Thymus (tissue), 11 donors: ENCODE results near the gene YBX2. TPM values are rescaled to one million over a fixed set of nuclear protein-coding genes. Genes with fewer than 3 reads are reported as not detected.

Experiments used
- DNase-seq, 9 donors: peaks; one replicate each; pipeline ENCODE4 v3.0.0-alpha.2; 2013; ENCODE audit warnings: low spot score in 9 of 9, low read depth in 6 of 9, missing footprints in 1 of 9
- H3K27ac ChIP-seq, 2 donors: one replicate each; pipeline ENCODE4 v1.5.1; 2013; ENCODE audit warnings: control low read depth in 1 of 2, low read depth in 1 of 2, low read length in 1 of 2, mild to moderate bottlenecking in 1 of 2, moderate library complexity in 1 of 2
- H3K27me3 ChIP-seq, 2 donors: one replicate each; pipeline ENCODE4 v1.5.1; 2013; ENCODE audit warnings: low read length in 1 of 2; ENCODE audit not compliant: control insufficient read depth in 2 of 2, insufficient read depth in 1 of 2
- H3K36me3 ChIP-seq, 2 donors: one replicate each; pipeline ENCODE4 v1.5.1; 2013; ENCODE audit warnings: low read length in 1 of 2, mild to moderate bottlenecking in 1 of 2, moderate library complexity in 1 of 2; ENCODE audit not compliant: control insufficient read depth in 2 of 2, insufficient read depth in 2 of 2
- H3K4me1 ChIP-seq, 2 donors: one replicate each; pipeline ENCODE4 v1.5.1; 2013; ENCODE audit warnings: low read length in 2 of 2; ENCODE audit not compliant: control insufficient read depth in 2 of 2, insufficient read depth in 2 of 2
- H3K4me3 ChIP-seq, 2 donors: one replicate each; pipeline ENCODE4 v1.5.1; 2013; ENCODE audit warnings: low read length in 2 of 2, control low read depth in 1 of 2, mild to moderate bottlenecking in 1 of 2
- H3K9me3 ChIP-seq, 2 donors: one replicate each; pipeline ENCODE4 v1.5.1; 2013; ENCODE audit warnings: low read length in 1 of 2, mild to moderate bottlenecking in 1 of 2; ENCODE audit not compliant: control insufficient read depth in 2 of 2, insufficient read depth in 1 of 2
- WGBS: extraction: QIAGEN DNeasy Blood & Tissue Kit; methylation state at CpG from one replicate; pipeline ENCODE4 v1.1.7; 2013; 5-methylcytosine and 5-hydroxymethylcytosine counted together
- polyA plus RNA-seq: library from polyadenylated mRNA; stranded (reverse); fragments of 200-250 nt; gene quantifications from one replicate; pipeline ENCODE4 v1.2.3, GENCODE V29; 2013
- total RNA-seq: library from RNA; stranded (reverse); fragments of 120-200 nt; gene quantifications from one replicate; pipeline ENCODE4 v1.2.4, GENCODE V29; 2013
- donor health status: healthy.

Gene YBX2
- total and polyA plus RNA-seq, 2 donors, result 0.48 to 0.66 TPM

DNA sequence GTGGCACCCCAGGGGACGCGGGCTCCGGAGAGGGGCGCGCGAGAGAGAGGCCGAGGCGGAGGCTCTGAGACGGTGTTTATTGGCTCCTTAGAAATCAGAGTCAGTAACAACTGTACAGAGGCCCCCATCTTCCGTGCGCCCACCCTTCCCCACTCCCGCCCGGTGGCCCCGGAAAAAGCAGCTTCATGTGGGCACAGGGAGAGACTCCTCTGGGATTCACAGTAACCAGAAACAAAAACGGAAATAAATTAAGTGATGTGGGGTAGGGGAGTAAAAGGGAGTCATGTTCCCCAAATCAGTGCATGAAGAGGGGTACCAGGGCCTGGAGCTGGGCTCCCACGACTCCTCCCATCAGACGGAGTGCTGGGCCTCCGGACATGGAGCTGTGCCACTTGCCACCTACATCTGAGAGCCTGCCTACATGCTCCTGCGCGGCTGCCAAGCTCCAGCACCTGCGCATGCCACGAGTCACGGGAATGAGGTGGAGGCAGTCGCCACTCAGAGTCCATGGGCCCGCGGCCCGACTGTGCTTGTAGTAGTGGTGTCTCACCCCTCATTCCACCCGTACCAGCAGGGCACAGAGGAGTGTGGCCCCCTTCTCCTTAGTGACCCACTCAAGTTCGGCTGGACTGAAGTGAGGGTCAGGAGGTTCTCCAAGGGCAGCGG lies 21.3 kb upstream of the YBX2 start:
- H3K36me3 ChIP-seq, result peaks cover 50 to 69% of the 10 kb centered on the region in 2 donors
- H3K27me3 ChIP-seq, result no peaks in the 10 kb centered on the region
- no peak for DNase-seq
- H3K4me1 ChIP-seq, result peaks cover 11 to 18% of the 10 kb centered on the region in 2 donors
- 47% methylated on average over 30 of the region's 30 CpGs for WGBS
- no peaks in the 10 kb centered on the region for H3K9me3 ChIP-seq
- H3K27ac ChIP-seq, result peak overlapping the region; percentile 84 to 98
- H3K4me3 ChIP-seq, result peak overlapping the region; percentile 62 to 82

DNA sequence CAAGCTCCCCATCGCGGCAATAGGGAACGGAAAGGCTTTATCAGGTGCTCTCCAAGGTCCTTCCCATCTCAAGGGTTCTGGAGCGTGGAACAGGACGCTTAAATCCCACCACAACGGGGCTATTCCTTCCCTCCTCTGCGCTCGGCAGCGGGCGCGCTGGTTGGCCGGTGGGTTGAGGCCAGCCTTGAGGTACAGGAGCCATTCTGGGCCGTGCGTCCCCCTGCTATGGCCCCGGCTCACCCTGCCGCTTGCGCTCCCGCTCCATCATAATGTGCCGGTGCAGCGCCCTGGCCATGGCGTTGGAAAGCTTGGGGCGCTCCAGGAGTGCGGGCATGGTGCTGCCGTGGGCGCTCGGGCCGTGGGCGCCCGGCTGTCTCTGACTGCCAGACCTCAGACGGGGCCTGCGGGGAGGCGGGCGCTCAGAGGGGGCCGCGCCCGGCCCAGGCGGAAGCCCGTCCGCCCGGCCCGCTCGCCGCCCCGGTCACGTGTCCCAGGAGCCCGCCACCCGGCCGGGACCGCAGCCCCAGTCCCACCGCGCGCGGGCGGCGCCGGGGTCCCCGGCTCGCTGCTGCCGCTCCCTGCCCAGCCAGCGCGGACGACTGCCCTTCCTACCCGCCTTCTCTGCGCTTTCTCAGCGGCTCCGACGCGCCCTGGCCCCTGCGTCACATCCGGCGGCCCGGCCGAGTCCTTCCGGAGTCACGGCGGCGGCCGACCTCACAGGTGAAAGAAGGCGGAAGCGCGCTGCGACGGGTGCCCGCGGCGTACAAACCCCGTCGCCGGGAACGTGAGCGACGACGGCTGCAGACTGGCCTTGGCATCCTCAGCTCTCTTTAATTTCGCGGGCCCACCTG lies 20.5 kb upstream of the YBX2 start, which contains the start of gene GPS2:
Gene GPS2, minus strand, starts transcription at position 642 of the 851 bp plus-strand sequence. Its CDS starts 308 bp downstream, at position 334.
- Histone ChIP-seq H3K27me3 (no peaks in the 10 kb centered on the region), H3K4me1 (peaks cover 14 to 25% of the 10 kb centered on the region in 2 donors), H3K4me3 (peak within 1 kb of the TSS; percentile 62 to 82), H3K9me3 (no peaks in the 10 kb centered on the region), H3K36me3 (peaks cover 48 to 71% of the 10 kb centered on the region in 2 donors), H3K27ac (peak within 1 kb of the TSS; percentile 84 to 98)
- DNase-seq, result peak in 6 of 9 donors; percentile 78 to 94 (median 88)
- under 1% methylated on average over 95 of the region's 95 CpGs for WGBS

DNA sequence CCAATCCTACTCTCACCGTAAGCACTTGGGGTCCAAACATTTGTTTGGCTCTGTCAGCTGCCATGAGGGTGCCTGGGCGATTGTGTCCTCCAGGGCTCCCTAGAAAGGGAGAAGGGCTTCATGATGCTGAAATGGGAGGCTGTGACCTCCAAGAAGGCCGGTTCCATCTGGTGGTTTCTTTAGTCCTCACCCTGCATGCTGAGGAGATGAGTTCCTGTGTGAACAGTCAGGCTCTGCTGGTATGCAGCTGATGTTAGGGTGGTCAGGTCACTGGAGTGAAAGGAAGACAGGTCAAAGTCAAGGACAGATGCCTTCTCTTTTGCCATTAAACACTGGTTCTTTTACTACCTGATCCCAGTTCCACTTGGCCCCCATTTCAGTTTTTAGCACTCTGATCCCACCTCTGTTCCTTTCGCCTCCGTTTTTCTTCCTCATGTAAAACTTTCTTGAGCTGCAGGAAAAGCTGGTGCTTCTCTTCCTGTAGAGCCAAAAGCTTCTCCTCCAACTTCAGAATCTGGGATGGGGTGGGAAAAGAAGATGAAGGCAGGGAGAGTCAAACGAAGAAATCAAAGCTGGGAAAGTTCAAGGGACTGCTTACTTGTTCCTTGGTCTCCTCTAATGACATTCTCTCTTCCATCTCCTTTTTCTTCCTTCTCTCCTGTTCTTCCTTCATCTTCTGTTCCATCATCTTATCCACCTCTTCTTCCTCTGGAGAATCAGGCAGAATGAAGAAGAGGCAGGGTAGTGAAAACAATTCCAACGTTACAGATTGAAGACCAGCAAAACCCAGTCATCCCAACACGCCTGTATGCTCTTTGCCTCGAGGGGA lies 19.7 kb upstream of the YBX2 start:
- no peaks in the 10 kb centered on the region for H3K9me3 ChIP-seq
- peaks cover 22 to 33% of the 10 kb centered on the region in 2 donors for H3K4me1 ChIP-seq
- no peak for DNase-seq
- WGBS, result 61% methylated on average over 9 of the region's 9 CpGs
- peaks cover 52 to 77% of the 10 kb centered on the region in 2 donors for H3K36me3 ChIP-seq
- peak overlapping the region in 1 of 2 donors; percentile 98 for H3K27ac ChIP-seq
- no peaks in the 10 kb centered on the region for H3K27me3 ChIP-seq
- H3K4me3 ChIP-seq, result peak overlapping the region; percentile 53 to 82

DNA sequence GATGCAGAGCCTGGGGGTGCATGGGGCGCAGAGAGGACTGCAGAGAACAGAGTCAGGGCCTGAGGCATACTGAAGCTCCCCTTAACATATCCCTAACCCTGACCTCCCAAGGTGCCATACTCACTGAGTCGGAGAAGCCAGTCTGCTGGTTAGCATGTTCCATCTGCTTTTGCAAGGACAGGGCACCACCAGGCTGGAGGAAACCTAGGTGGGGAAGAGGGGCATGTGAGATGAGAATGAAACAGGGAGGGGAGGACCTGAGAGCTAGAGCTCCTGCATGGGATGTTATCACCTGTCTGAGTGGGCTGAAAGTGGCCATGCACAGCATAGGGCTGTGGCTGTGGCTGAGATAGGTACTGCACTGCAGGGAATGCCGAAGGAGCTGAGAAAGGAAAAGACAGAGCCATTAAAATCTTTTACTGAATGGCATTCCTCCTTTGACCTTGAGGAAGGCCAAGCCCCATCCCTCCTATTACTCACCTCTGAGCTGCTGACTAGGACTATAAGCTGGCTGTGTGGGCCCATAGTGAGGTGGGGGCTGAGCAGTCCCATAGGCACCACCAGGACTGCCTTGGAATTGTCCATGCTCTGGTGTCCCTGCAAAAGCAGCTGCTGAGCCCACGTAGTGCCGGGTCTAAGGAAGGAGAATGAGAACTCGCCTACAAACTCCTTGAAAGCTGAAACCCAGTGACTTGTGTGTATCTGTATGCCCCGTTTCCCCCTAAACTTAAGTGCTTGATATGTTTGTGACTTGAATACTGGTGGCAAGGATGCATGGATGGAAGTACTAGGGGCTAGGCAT lies 18.9 kb upstream of the YBX2 start:
- peaks cover 26 to 38% of the 10 kb centered on the region in 2 donors for H3K4me1 ChIP-seq
- no peak overlapping the region for H3K4me3 ChIP-seq
- no peaks in the 10 kb centered on the region for H3K9me3 ChIP-seq
- H3K27ac ChIP-seq, result no peak overlapping the region
- peaks cover 44 to 69% of the 10 kb centered on the region in 2 donors for H3K36me3 ChIP-seq
- no peaks in the 10 kb centered on the region for H3K27me3 ChIP-seq
- DNase-seq, result no peak
- WGBS, result 97% methylated on average over 7 of the region's 7 CpGs

DNA sequence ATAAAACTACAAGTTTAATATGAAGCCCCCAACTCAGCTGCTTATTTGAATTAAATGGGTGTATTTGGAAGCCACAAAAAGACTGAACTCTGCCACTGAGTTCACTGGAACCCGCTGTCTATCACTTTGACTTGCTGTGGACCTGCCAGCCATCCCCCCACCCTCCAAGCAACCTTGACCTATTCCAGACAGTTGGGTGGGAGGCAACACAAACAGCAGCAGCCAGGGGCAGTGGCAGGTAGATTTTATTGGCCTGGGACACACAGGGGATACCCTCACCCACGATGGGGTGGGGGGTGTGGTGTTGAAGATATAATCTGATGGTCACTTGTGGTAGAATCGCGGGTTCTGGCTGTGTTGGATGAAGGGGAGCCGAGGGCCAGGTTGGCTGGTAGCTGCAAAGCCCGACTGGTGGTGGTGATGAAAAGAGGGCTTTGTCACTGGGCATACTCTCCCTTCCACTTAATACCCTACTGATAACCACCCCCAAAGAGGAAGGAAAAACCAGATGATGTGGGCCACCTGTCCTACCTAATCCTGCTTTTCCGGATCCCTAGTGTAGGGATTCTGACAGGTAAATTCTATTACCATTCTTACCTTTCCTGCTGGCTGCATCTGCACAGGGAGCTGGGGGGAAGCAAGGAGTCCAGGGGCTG lies 18.1 kb upstream of the YBX2 start:
- Histone ChIP-seq H3K4me1 (peaks cover 26 to 38% of the 10 kb centered on the region in 2 donors), H3K4me3 (no peak overlapping the region), H3K9me3 (no peaks in the 10 kb centered on the region), H3K27me3 (no peaks in the 10 kb centered on the region), H3K27ac (no peak overlapping the region), H3K36me3 (peaks cover 36 to 62% of the 10 kb centered on the region in 2 donors)
- no peak for DNase-seq
- 95% methylated on average over 7 of the region's 7 CpGs for WGBS

DNA sequence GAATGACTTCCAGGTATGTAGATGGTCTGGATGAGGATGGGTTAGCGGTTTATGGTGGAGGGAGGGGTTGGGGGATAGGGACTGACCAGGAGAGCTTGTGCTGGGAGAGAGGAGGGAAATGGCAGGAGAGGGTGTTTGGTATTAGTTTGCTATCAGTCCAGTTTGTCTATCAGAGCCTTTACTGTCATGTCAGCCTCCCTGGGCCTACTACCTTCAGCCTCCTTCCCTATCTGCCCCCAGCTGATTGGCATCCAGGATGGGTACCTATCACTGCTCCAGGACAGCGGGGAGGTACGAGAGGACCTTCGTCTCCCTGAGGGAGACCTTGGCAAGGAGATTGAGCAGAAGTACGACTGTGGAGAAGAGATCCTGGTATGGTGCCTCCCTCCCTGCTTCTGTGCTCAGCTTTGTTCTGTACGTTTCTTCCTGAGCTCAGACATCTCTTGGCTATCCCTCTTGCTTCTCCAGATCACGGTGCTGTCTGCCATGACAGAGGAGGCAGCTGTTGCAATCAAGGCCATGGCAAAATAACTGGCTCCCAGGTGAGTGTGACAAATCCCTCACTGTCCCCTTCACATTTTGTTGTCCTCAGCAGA lies 16.8 kb upstream of the YBX2 start:
- H3K27ac ChIP-seq, result no peak overlapping the region
- H3K27me3 ChIP-seq, result no peaks in the 10 kb centered on the region
- no peak for DNase-seq
- WGBS, result 98% methylated on average over 7 of the region's 7 CpGs
- peaks cover 34 to 52% of the 10 kb centered on the region in 2 donors for H3K36me3 ChIP-seq
- peaks cover 26 to 43% of the 10 kb centered on the region in 2 donors for H3K4me1 ChIP-seq
- H3K4me3 ChIP-seq, result no peak overlapping the region
- no peaks in the 10 kb centered on the region for H3K9me3 ChIP-seq

DNA sequence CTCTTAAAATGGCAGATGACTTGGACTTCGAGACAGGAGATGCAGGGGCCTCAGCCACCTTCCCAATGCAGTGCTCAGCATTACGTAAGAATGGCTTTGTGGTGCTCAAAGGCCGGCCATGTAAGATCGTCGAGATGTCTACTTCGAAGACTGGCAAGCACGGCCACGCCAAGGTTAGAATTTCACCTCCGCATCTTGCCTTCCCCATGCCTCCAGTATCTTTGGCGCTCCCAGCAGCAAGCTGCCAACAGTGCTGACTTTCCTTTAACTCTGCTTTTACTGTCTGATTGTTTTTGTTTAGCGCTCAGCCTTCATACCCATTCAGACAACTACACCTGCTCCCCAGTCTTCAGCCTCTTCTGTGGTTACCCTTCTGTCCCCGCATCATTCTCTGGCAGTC lies 15.2 kb upstream of the YBX2 start:
- H3K27me3 ChIP-seq, result no peaks in the 10 kb centered on the region
- no peak for DNase-seq
- H3K4me1 ChIP-seq, result peaks cover 22 to 37% of the 10 kb centered on the region in 2 donors
- peak overlapping the region in 1 of 2 donors; percentile 98 for H3K4me3 ChIP-seq
- peak overlapping the region; percentile 36 to 96 for H3K27ac ChIP-seq
- WGBS, result 93% methylated on average over 12 of the region's 12 CpGs
- no peaks in the 10 kb centered on the region for H3K9me3 ChIP-seq
- H3K36me3 ChIP-seq, result peaks cover 34 to 48% of the 10 kb centered on the region in 2 donors
